BJ (cell line): ENCODE results near the gene ASTN1. TPM values are rescaled to one million over a fixed set of nuclear protein-coding genes. Genes with fewer than 3 reads are reported as not detected.

Experiments
- CTCF ChIA-PET: fragments of 350-600 bp; formaldehyde crosslinking; extraction: SDS; loops from one replicate; lab custom pipeline; 2021; ENCODE audit warnings: antibody characterized with exemption, inconsistent platforms; lab: Yijun Ruan, JAX
- POLR2A ChIA-PET: fragments of 300-600 bp; sonication (Branson Sonifier 250); formaldehyde crosslinking; extraction: SDS; loops from one replicate; lab custom pipeline; 2021; ENCODE audit warnings: antibody characterized with exemption; lab: Charles Lee
- DNase-seq: peaks from one replicate; pipeline ENCODE4 v3.0.0-alpha.2; 2011; ENCODE audit warnings: low read depth
- H3K27me3 ChIP-seq: 2 replicates; pipeline ENCODE4 v1.6.0; 2011; ENCODE audit warnings: low read length; ENCODE audit not compliant: control insufficient read depth, insufficient read depth
- H3K36me3 ChIP-seq: 2 replicates; pipeline ENCODE4 v1.5.1; 2011; ENCODE audit warnings: low read length; ENCODE audit not compliant: control insufficient read depth, insufficient read depth
- H3K4me3 ChIP-seq: 2 replicates; pipeline ENCODE4 v1.5.1; 2011; ENCODE audit warnings: low read depth, mild to moderate bottlenecking, control low read depth, low read length
- polyA plus RNA-seq: library from polyadenylated mRNA; depleted of rRNA; stranded (reverse); fragments of >200 nt; gene quantifications from 2 replicates; pipeline ENCODE4 v1.2.3, GENCODE V29; 2011
- TF ChIP-seq, protein P1 (sequence below): IDR thresholded peaks from 2 replicates; pipeline ENCODE4 v1.5.1; 2011; ENCODE audit warnings: low read depth, mild to moderate bottlenecking, control low read depth, inconsistent platforms, low read length, moderate library complexity; ENCODE audit not compliant: insufficient read depth

ASTN1 gene
- polyA plus RNA-seq, 1 experiment: 0.09 TPM

DNA sequence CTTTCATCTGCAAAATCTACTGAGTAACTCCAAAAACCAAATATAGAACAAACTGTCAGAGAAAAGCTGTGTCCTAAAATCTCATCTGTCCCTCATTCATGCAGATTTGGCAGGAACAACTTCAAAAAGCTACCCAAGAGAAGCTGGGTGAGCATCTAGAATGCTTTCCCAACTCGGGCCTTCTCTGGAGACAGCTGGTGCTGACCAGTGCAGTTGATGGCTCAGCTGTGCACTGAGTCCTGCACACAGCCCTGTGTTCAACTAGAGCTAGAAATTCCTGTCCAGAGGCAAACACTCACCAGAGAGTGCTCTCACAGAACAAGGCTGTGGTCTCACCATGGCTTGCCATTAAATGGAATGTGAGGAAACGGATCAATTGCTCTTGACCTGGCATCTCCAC is 202.8 kb downstream of the ASTN1 start:
- H3K36me3 ChIP-seq: no peaks in the 10 kb centered on the region
- DNase-seq: no peak
- no peaks in the 10 kb centered on the region for H3K27me3 ChIP-seq
- POLR2A ChIA-PET: no interaction called here
- TF ChIP-seq, protein P1, sequence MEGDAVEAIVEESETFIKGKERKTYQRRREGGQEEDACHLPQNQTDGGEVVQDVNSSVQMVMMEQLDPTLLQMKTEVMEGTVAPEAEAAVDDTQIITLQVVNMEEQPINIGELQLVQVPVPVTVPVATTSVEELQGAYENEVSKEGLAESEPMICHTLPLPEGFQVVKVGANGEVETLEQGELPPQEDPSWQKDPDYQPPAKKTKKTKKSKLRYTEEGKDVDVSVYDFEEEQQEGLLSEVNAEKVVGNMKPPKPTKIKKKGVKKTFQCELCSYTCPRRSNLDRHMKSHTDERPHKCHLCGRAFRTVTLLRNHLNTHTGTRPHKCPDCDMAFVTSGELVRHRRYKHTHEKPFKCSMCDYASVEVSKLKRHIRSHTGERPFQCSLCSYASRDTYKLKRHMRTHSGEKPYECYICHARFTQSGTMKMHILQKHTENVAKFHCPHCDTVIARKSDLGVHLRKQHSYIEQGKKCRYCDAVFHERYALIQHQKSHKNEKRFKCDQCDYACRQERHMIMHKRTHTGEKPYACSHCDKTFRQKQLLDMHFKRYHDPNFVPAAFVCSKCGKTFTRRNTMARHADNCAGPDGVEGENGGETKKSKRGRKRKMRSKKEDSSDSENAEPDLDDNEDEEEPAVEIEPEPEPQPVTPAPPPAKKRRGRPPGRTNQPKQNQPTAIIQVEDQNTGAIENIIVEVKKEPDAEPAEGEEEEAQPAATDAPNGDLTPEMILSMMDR: no peak
- CTCF ChIA-PET: no interaction called here
- H3K4me3 ChIP-seq: no peak overlapping the region

DNA sequence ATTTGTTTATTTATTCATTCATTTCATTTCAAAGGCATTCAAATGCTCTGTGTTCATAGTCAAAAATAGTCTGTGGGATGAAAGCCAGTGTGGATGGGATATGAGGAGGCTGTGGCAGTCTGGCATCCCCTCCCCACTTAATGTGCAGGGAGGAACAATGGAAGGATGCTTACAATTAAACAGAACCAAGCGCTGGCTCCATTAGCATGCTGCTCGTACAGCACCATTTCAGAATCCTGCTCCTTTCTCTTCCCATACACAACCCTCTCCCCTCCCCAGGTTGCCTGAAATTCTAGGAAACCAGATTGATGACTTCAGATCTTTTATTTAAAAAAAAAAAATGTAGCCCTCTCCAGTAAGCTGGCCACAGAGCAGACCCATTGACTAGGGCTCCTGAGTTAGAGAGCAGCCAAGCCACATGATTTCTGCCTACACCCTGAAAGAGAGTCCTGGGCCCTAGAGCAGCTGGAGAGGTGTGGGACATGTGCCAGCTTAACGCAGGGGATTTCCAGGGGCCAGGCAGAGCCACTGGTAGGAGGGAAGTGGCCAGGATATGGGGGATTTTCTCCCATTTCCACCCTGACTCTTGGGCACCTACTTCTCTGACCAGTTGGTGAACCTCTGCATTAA is 205.2 kb downstream of the ASTN1 start:
- no peaks in the 10 kb centered on the region for H3K27me3 ChIP-seq
- no peak for DNase-seq
- no peaks in the 10 kb centered on the region for H3K36me3 ChIP-seq
- CTCF ChIA-PET: interaction anchor here (2.0 to 2.4 kb wide), 2 partner anchors 12 kb away, joined by 5 to 12 read pairs; no protein-coding TSS in a partner anchor
- POLR2A ChIA-PET: no interaction called here
- H3K4me3 ChIP-seq: no peak overlapping the region
- TF ChIP-seq, protein P1: no peak

DNA sequence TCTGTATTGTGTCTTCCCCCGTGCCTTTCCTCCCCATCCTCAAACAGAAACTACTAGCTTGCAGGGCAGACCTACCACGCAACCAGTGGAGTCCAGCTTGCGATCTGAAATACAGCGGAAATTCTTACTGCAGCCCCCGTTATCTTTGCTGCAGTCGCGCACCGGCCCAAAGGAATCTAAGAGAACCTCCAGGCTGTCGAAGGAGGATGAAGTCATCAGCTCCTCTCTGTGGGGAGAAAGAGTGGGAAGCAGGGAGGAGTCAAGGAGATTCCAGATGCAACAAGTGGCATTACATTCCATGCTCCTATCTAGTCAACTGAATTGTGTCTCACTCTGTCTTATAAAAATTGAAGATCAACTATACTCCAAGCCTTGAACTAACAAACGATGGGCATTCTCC is 206.9 kb downstream of the ASTN1 start:
- DNase-seq: no peak
- ChIA-PET POLR2A (no interaction called here), CTCF (interaction anchor here (0.7 to 2.4 kb wide), 2 partner anchors 10 to 224 kb away, joined by 3 to 12 read pairs; no protein-coding TSS in a partner anchor)
- TF ChIP-seq, protein P1: no peak
- Histone ChIP-seq H3K4me3 (no peak overlapping the region), H3K27me3 (no peaks in the 10 kb centered on the region), H3K36me3 (no peaks in the 10 kb centered on the region)

DNA sequence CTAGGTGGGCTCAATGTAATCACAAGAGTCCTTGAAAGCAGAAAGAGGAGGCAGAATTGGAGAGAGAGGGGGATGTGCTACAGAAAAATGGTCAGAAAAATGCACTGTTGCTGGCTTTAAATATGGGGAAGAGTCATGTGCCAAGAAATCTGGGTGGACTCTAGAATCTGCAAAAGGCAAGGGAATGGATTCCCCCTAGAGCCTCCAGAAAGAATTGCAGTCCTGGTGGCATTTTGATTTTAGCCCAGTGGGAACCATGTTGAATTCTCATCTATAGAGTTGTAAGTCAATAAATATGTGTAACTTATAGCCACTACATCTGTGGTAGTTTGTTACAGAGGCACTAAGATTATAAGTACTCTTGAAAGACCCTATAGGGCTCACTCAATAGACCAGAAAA is 210.3 kb downstream of the ASTN1 start:
- POLR2A ChIA-PET: no interaction called here
- H3K27me3 ChIP-seq: peaks cover 4% of the 10 kb centered on the region; the same call in 1 of the 2 replicates
- TF ChIP-seq, protein P1: no peak
- no peak overlapping the region for H3K4me3 ChIP-seq
- CTCF ChIA-PET: interaction anchor here (1.0 kb wide), 1 partner anchor 13 kb away, joined by 3 read pairs; no protein-coding TSS in a partner anchor
- H3K36me3 ChIP-seq: no peaks in the 10 kb centered on the region
- DNase-seq: no peak

DNA sequence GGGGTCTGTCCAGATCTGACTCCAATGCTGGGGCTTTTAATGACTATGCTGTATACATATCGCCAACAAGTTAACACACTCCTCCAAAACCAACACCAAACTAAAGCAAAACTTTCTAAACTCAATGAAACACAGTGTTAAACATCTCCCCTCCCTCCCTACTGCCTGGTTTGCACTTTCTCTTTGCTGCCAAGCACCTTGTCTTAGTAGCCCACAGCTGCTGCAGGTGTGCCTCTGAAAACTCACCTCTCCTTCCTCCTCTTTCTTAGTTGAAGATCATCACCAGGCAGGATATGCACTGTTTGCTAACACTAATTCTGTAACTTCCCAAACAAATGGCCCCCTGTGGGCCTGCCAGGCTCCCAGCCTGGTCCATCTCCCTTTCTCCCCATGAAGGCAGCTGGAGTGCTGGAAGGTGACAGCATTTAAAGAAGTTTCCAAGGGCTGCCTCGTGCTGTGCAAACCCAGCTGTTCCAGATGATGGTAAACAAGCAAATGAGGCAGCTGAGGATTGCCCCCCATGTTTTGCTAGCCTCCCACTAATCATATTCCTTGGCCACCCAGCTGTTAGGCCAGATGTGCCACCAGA is 213.7 kb downstream of the ASTN1 start:
- DNase-seq: no peak
- ChIA-PET CTCF (interaction anchor here (1.3 kb wide), 1 partner anchor 230 kb away, joined by 3 read pairs; no protein-coding TSS in a partner anchor), POLR2A (no interaction called here)
- H3K36me3 ChIP-seq: no peaks in the 10 kb centered on the region
- H3K27me3 ChIP-seq: peaks cover 4% of the 10 kb centered on the region; the same call in 1 of the 2 replicates
- TF ChIP-seq, protein P1: no peak
- H3K4me3 ChIP-seq: no peak overlapping the region
